T47D (cell line): Measurements from ENCODE around the gene OSBP2.
"Not testable (repeated sequence)": the region's sequence is repeated elsewhere in the genome, so short reads cannot be mapped to it uniquely, and the experiment has no call there.

Experiments
- DNase-seq, 2 experiments: peaks; one replicate each; pipeline versions ENCODE4 v3.0.0 to v3.0.0-alpha.2; 2011 to 2012; ENCODE audit warnings: low read depth in 1 of 2, low spot score in 1 of 2
- JUND ChIP-seq: IDR thresholded peaks from 2 replicates; pipeline ENCODE4 v1.6.1; 2012; ENCODE audit warnings: low read depth
- in situ Hi-C: cut with HindIII; loops from 2 replicates; pipeline ENCODE4 v1.10.0; 2016; ENCODE audit warnings: low sequenced_read_pairs, low pct_unique_long_range_greater_than_20kb

Gene OSBP2

GRCh38 chr22:30685178-30685577 lies 9.5 kb upstream of the OSBP2 start:
- in situ Hi-C loops, result no loop called here
- TF ChIP-seq JUND, result no peak
- DNase-seq, result no peak

- no peak for TF ChIP-seq JUND
- DNase-seq, result no peak
- in situ Hi-C loops, result no loop called here
These were observed 7.3 kb upstream of the OSBP2 start for GRCh38 chr22:30687358-30687757.

- in situ Hi-C loops, result no loop called here
- no peak for TF ChIP-seq JUND
These were observed 5.1 kb upstream of the OSBP2 start for GRCh38 chr22:30689622-30690021.

GRCh38 chr22:30691204-30691603 lies 3.5 kb upstream of the OSBP2 start:
- DNase-seq, result no peak
- in situ Hi-C loops, result no loop called here
- no peak for TF ChIP-seq JUND

More at GRCh38 chr22:30689622-30690021, 5.1 kb upstream of the OSBP2 start:
- DNase-seq, result no peak

GRCh38 chr22:30694171-30694639 lies 469 bp upstream of the OSBP2 start:
- DNase-seq, result peak; percentile 59 to 68
- TF ChIP-seq JUND, result no peak
- in situ Hi-C loops, result no loop called here

- TF ChIP-seq JUND, result no peak
- no peak for DNase-seq
- in situ Hi-C loops, result no loop called here
These were observed 727 bp downstream of the OSBP2 start for GRCh38 chr22:30695351-30695851.

GRCh38 chr22:30695871-30696655 lies 1.4 kb downstream of the OSBP2 start:
- TF ChIP-seq JUND, result no peak
- DNase-seq, result no peak
- in situ Hi-C loops, result no loop called here

- DNase-seq, result no peak
- TF ChIP-seq JUND, result no peak
- in situ Hi-C loops, result no loop called here
These were observed 3.3 kb downstream of the OSBP2 start for GRCh38 chr22:30697975-30698374.

- DNase-seq, result no peak
- in situ Hi-C loops, result no loop called here
- TF ChIP-seq JUND, result no peak
These were observed 7.2 kb downstream of the OSBP2 start for GRCh38 chr22:30701872-30702271.

GRCh38 chr22:30702856-30703255 lies 8.2 kb downstream of the OSBP2 start:
- in situ Hi-C loops, result no loop called here
- TF ChIP-seq JUND, result no peak
- no peak for DNase-seq

GRCh38 chr22:30704978-30705377 lies 10.3 kb downstream of the OSBP2 start:
- no peak for DNase-seq
- TF ChIP-seq JUND, result no peak
- in situ Hi-C loops, result no loop called here

GRCh38 chr22:30705710-30706651 lies 11.3 kb downstream of the OSBP2 start:
- DNase-seq, result no peak
- no peak for TF ChIP-seq JUND

GRCh38 chr22:30709980-30710379 lies 15.3 kb downstream of the OSBP2 start:
- DNase-seq, in situ Hi-C loops: not testable (repeated sequence)

More at GRCh38 chr22:30705710-30706651, 11.3 kb downstream of the OSBP2 start:
- in situ Hi-C loops, result no loop called here
